Thyroid gland (tissue), 4 donors: ENCODE data around the gene PSORS1C1.

Experiments
- POLR2A ChIP-seq, 2 donors: fragments of 450-650 bp; IDR thresholded peaks; one replicate each; pipeline ENCODE4 v1.6.1; 2017; ENCODE audit warnings: antibody characterized with exemption in 2 of 2, mild to moderate bottlenecking in 2 of 2, moderate library complexity in 1 of 2
- TF ChIP-seq, protein P1 (sequence below), 6 experiments: fragments of 200-600 bp in 3 of 6; fragments of 450-650 bp in 3 of 6; sonication (generic) in 3 of 6; IDR thresholded peaks; one replicate each; pipeline ENCODE4 v1.5.1; 2016 to 2019; ENCODE audit warnings: antibody characterized with exemption in 6 of 6, mild to moderate bottlenecking in 2 of 6, inconsistent platforms in 1 of 6, moderate library complexity in 1 of 6

GRCh38 chr6:31079656-31080261 lies 34.8 kb upstream of the PSORS1C1 start:
- TF ChIP-seq, protein P1, sequence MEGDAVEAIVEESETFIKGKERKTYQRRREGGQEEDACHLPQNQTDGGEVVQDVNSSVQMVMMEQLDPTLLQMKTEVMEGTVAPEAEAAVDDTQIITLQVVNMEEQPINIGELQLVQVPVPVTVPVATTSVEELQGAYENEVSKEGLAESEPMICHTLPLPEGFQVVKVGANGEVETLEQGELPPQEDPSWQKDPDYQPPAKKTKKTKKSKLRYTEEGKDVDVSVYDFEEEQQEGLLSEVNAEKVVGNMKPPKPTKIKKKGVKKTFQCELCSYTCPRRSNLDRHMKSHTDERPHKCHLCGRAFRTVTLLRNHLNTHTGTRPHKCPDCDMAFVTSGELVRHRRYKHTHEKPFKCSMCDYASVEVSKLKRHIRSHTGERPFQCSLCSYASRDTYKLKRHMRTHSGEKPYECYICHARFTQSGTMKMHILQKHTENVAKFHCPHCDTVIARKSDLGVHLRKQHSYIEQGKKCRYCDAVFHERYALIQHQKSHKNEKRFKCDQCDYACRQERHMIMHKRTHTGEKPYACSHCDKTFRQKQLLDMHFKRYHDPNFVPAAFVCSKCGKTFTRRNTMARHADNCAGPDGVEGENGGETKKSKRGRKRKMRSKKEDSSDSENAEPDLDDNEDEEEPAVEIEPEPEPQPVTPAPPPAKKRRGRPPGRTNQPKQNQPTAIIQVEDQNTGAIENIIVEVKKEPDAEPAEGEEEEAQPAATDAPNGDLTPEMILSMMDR (IDR thresholded peaks at IDR 0.05): peak; percentile 52 to 86 (median 80)
- no peak for TF ChIP-seq POLR2A (IDR thresholded peaks at IDR 0.05)
